Activated T-cell treated with anti-CD3 and anti-CD28 coated beads for 48 hours (primary cell): ENCODE data around the gene BTBD18.

ENCODE experiments used
- DNase-seq: peaks from one replicate; pipeline ENCODE4 v3.0.0-alpha.2; 2020; ENCODE audit warnings: low read depth

Gene BTBD18, protein sequence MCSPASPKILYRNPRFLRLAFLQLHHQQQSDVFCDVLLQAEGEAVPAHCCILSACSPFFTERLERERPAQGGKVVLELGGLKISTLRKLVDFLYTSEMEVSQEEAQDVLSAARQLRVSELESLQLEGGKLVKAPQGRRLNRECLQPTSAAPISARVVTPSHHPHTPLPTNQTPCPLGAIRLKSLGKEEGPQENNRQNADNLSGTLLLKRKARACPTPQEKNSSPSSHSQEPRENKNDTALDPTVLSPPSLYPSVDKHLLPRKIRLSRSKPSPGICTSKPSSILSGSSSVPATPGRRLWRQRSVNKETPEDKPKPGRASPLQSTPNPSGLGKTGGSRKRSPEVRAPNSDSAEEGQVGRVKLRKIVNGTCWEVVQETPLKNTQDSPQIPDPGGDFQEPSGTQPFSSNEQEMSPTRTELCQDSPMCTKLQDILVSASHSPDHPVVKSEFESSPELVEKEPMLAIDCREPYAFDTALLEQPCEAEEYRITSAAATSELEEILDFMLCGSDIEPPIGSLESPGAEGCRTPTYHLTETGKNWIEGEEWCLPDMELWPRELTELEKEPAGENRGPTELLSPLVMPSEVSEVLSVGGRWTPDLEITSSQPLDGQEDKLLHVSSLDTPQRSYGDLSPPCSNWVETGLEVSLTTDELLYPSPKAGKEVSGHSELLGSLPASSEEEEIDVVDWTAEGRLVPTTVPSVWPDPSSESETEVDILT

DNA sequence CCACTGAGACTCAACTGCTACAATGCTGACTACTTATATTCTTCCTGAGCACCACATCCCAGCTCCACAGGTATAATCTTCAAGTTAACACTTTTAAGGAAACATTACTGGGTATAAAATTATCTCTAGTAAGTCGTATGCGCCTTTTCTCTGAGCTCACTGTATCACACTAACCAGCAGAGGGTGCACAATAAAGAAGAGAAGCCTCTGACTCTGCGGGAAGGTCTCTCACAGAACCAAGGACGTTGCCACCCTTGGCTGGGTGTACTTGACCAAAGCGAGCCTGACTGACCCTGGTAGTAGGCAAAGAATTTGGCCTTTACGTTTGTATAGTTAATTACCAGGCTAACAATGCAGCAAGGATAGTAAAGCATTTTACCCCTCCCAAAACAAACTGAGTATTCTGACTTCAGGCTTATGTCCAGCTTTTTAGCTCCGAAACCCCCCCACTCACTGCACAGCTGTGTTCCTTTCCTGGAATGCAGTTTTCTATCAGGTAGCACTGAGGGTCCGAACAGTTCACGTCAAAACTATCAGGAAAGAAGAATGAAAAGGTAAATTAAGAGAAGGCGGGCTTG lies at the start of gene BTBD18:
TSS of gene BTBD18 (minus strand) at position 144 of the 578 bp plus-strand sequence. CDS start 631 bp downstream, outside the sequence.
- no peak for DNase-seq

DNA sequence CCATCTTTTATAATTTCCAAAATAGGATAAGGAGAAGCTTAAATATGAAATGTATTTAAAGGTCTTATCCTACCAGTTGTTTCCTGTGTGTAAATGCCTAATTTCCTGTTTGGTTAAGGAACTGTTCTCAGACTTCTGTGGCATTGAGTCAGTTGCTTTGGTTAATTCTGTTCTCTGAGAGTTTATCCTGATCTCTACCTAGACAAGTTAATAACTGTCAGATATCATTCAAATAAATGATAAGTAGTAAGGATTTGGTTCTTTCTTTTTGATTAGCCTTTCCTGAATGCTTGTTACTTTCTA lies 49.5 kb upstream of the BTBD18 start:
- DNase-seq: no peak

DNA sequence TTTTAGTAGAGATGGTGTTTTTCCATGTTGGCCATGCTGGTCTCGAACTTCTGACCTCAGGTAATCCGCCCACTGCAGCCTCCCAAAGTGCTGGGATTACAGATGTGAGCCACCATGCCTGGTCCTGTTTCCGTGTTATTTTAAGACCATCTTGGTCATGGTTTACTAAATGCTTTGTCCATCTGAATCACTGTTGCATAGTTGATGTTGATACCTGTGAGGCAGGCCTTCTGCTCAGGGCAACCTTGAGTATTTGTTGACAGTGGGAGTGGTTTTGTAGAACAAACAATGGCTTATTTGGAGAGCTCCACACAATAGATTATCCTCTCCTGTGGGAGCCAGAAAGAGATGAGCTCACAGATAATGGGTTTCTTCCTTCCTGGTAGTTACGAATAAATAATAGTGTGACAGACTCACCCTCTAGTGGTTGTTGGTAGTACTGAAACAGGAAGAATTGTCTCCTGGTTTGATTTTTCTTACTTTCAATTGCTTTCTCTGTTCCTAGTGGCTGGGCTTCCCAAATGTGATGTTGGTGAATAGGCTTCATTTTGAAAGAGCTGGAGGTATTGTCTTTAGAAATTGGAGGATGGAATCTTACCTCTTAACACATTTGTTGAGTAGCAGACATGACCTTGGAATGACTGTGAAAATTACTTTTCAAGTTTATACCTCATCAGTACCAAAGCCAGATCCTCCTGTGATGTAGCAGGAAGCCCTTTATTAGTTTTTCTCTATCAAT lies 49.0 kb upstream of the BTBD18 start:
- no peak for DNase-seq

DNA sequence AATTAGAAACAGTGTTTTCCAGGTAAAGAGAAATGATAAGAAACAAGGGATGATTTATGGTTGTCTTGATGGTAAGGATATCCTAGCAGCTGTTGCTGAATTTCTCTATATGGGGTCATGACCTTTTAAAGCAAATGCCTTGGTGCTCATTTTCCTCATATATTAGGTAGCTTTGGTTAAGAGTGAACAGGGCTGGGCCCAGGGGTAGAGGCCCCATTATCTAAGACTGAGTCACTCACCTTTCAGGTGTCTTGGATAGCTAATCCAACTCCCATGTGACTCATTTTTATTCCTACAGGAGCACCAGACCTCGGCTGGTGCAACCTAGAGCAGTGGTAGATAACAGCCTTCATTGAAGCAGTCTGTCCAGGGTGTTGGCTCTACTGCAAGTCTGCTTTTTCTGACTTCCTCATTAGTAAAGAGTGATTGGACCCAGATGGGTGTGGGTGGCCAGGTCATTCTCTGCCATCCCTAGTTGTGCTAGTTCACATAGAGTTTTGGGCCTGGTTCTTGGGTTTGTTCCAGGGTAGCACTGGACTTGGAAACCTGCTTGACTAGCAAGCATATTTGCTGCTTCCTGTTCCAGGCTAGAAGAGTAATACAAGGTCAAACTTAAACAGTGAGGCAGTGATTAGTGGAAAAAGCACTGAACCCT lies 47.4 kb upstream of the BTBD18 start:
- DNase-seq: no peak

DNA sequence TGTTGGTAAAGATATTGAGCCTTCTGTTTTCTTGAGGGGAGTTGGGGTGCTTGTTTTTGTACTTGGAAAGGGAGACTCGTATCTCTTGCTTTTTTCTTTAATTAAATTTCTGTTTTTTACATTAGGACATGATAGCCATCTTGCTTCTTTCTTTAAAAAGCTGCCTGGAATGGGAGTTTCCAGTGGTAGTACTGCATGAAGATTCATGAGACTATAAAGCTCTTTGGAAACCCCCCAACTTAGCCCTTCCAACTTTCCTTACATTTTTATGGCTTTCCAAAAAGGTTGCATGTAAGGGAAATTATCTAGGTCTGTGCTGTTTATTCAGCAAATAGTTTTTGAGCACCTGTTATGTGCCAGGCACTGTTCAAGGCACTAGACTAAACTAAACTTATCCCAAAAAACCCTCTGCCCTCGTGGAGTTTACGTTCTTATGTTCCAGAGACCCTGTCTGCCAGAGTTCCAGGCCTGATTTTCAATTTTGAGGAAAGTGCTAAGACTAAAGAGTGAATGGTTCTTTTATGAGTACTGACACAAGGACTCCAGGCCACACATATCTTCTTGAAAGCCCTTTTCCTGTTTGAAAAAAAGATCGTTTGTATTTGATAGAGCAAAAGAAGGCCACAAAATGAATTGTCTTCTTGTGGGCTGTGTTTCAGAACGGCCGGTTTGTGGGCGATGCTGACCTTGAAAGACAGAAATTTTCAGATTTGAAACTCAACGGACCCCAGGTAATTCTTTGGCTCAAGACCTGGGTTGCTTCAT lies 41.9 kb upstream of the BTBD18 start:
- no peak for DNase-seq

DNA sequence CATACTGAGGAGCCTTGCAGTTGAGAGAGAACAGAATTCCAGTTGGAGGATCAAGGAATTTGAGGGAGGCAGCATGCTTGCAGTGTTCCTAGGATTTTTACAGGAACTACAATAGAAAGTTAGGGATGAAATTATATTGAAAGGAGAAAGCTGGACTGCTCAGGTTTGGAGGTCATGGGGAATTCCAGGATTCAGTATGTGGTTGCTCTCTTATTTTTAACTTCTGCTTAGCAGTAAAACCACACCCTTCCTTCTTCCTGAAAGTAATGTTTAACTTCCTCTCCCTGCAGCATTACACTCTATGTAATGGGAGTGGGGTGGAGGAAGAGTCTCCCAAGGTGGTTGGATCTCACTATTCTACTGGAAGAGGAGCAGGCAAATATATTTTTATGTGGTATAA lies 41.3 kb upstream of the BTBD18 start:
- no peak for DNase-seq

DNA sequence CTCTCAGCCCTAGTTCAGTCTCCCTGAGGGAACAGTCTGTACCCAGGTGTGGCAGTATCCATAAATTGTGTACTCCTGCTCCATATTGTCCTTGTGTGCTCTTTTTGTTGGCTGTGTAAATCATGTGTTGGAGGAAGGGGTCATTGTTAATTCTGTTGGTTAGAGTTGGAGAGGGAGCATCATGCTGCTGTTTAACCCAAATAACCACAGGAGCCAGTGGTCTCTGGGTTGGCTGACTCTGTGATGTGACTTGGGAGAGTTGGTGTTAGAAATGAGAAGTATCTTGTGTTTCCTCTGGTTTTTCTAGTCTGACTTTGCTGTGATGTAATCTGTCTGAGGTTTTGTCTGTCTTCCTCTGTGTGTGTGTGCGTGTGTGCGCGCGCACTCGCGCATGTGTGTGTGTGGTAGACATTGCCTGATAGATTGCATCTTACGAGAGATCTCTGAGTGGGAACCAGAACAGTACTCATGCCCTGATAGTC lies 40.5 kb upstream of the BTBD18 start:
- DNase-seq: peak; percentile 77

DNA sequence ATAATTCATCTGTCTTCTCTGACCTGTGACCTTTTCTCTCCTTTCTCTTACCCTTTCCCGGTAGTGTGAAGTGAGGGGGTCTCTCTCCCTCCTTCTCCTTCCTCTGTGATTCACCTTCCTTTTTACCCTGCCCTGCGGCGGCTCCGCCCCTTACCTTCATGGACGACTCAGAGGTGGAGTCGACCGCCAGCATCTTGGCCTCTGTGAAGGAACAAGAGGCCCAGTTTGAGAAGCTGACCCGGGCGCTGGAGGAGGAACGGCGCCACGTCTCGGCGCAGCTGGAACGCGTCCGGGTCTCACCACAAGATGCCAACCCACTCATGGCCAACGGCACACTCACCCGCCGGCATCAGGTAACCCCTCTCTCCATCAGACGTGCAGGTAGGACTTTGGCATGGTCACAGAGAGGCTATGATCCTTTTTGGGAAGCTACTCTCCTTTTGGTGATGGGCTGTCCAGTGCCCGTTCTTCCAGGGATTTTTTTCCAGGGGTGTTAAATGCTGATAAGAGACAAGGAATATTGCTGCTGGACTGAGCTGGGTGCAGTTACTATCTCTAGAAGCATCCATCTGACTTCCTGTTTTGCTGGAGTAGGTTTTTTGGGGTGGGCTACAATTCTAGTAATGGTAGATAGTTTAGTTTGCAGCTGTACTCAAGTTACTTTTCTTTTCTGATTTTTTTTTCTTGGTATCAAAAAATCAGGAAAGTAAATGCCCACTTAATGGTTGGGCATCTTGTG lies 39.9 kb upstream of the BTBD18 start:
- DNase-seq: no peak

DNA sequence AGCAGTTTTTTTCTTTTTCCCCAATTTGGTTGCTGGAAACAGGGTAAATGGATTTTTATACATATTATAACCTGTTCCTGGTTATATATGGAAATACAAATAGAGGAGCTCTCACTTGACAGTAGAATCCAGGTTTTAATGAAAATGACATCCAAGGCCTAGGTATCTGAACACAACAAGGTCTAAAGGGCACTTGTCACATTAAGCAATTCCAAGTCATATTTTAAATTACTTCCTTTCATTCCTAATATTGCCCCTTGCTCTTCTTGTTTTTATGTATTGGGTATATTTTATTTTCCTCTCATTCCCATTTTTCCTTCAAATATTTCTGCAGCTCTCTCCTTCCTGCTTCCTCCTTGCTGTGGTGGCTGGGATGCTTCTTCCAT lies 37.1 kb upstream of the BTBD18 start:
- DNase-seq: no peak

DNA sequence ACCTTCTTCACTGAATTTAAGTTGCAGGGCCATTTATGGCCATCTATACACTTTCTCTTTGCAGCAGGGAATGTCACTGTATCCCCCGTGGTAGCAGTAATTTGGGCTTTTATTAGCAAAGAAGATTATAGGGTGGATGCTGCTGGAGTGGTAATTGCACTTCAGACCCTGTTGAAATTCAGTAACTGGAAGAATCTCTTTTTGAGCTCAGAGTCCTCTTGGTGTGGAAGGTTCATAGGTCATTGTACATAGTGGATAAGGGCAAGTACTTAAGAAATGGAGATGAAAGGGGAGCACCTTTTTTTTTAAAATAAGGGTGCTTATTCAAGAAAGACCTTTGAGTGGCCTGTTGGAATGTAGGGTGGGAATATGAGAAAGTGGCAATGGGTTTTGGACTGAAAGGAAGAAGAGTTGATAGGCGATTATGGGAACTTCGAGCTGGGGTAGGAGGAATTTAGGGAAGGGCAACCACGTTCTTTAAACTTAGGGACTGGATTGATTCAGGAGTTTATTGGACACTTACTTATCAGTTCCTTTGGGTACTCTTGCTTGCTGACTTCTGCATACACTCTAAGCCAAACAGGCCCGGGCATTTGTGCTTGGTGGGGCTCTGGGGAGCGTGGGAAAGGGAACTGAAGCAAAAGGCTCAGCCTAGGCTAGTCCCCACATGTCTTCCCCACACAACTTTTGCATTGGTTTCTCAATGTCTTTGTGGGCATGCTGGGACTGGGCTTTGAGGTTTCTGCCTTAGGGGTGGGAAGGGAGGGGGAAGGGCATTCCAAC lies 36.5 kb upstream of the BTBD18 start:
- no peak for DNase-seq

DNA sequence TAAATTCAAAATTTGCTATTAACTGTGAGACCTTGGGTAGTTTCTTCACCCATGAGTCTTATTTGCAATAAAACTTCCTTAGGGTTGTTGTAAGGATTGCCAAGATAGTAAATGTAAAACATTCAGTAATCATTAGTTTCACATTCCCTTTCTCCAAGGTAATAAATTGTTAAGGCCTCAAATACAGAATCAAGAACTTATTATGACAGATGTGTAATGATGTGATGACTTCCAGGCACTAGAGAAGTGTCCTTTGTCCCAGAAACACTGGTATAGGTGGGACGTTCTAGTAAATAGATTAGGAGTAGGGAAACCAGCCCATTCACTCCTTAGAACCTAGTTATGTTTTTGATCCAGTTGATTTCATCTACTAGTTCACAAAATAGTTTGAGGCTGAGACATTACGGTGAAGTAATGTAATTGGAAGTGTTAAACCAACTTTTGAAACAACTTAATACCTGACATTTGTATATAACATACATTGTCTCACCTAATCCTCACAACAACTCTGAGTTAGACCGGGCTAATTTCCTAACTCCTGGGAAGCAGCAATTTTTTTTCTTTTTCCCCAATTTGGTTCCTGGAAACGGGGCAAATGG lies 35.5 kb upstream of the BTBD18 start:
- DNase-seq: no peak

DNA sequence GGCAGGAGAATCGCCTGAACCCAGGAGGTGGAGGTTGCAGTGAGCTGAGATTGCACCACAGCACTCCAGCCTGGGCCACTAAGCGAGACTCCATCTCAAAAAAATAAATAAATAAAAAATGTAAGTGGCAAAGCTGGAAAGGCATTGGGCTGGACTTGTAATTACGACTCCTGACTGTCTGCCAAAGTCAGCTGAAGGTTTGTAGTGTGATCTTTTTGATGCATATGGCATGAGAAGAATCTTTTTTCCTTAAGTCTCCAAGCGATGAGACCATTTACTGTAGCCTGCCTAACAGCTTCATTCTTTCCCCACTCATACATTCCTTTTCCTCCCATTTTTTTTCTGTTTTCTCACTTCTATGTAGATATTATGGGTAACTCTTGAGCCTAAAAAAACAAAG lies 34.8 kb upstream of the BTBD18 start:
- no peak for DNase-seq

DNA sequence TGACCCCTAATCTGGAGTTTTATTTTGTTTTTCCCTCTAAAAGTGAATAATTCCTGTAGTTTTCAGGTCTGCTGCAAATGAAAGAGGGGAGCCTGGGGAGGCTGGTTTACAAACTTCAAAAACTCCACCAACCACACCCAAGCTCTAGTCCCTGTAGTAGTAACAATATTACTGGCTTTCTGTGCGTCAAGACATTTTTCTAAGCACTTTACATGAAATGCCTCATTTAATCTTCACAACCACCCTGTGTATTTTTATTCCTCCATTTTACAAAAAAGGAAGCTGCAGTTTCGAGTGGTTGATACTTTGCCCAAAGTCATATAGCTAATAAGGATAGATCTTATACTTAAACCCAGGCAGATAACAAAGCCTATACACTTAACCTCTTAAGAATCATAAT lies 33.5 kb upstream of the BTBD18 start:
- DNase-seq: no peak

DNA sequence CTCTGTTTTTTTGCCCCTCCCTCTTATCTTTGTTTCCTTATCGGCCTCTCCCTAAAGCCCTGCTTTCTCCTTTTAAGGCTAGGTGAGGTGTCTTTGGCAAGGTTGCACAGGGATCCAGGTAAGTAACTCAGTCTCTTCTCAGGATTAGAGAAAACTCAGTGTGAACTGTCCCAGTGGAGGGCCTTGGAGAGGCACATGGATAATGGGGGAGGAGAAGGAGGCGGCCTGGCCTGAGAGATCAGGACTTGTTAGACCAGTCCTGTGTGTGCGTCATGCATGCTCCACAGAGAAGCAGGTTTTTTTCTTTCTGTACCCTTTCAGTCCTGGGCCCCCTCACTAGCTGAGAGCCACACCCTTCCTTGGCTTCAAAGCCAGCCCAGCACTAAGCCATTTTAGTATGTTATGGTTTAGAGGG lies 29.9 kb upstream of the BTBD18 start:
- DNase-seq: no peak

DNA sequence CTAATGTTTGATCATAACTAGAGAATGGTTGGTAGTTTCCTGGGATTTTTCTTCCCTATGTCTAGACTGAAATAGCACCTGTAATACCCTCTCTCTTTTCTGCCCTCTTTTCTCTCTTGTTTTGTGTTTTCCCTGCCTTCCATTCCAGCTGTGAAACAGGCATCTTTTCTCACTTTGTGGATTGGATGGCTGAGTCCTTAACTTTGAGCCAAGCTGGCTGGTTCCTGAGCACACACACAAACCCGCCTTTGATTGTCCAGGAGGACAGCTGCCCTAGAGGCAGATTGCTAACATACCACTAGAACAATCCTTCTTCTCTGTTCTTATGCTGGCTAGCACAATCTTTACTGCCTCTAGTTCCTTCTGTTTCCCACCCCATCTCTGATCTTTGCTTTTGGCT lies 27.7 kb upstream of the BTBD18 start:
- DNase-seq: no peak

DNA sequence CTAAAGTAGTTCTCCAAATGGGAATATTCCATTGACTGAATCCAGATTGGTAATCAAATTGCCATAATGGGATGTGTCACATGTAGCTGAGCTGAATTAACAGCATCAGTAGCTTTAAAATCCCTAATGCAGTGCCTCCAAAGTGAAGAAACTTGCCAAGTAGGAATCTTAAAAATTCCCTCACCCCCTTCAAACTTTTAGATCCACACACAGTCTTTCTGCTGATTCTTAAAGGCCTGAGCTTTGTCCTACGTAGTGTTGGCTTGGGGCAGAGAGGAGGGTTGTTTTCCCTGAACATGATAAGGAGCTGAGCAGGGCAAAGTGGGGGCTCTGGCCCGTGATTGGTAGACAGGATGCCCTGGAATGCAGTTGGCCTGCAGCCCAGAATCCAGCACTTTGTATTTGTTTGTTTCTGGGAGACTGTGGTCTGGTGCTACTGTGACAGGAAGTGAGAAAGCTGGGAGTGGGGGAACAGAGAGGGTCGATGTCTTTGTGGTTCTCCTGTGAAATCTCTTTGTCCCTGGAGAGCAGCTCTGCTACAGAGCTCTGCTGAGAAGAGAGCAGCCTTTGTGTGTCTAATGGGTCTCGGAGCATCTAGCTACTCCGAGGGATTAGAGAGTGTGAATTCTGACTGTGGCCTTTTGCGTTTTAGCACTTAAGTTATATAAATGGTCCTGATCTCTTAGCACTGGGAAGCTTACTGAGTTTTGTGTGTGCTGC lies 26.9 kb upstream of the BTBD18 start:
- DNase-seq: no peak

DNA sequence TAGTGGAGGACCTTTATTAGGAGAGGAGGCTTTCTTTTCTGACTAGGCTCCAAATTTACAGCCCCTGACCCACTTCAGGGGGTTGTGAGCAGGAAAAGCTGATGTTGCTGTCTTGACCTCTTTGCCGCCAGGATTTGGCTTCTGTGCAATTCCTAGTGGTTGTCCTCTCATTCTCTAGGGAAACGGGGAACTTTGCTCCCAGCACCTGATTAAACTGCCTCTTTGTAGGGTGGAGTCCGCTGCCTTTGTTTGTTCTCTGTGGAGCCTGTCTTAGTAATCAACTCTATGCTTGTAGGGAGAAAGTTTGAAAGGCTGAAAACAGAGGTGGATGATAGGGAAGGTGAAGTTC lies 26.3 kb upstream of the BTBD18 start:
- DNase-seq: no peak

DNA sequence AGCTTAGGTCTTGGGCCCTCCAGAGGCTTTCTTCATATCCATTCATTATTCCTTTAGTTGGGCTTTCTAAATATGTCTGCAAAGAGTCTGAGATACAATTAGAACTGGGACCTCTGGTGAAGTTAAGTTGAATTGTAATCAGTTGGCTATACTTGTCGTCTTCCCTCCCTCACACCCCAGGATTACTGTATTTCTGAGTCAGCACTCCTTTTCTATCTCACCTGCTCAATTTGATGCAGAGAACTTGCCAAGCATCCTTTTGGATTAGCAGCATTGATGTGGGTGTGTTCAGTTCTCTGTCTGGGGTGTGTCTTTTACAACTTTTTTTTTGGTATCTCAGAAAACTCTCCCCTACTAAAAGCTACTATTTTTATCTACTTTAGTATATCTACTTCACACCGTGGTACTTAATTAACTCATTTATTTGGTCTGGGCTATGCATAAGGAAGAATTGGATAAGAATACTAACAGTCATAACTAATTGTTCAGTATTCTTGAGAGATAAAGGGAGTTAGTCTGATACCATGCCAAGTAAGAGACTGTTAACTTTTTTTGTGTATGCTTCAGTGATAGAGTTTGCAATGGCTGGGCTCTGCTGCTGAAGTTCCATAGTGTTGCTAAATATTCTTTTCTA lies 25.1 kb upstream of the BTBD18 start:
- no peak for DNase-seq
